Activated naive CD4-positive, alpha-beta T cell treated with anti-CD3 and anti-CD28 coated beads, Interleukin-2, amount 50 U/mL, for 72 hours (primary cell): ENCODE results near the gene SSMEM1. TPM values are rescaled to one million over a fixed set of nuclear protein-coding genes. Genes with fewer than 3 reads are reported as not detected.

Experiments used
- total RNA-seq, 2 donors: library from RNA; stranded (reverse); gene quantifications; one replicate each; pipeline ENCODE4 v1.2.3, GENCODE V29; 2022

The SSMEM1 gene
- total RNA-seq, 2 donors from 2014 or later = not detected

Other genes with a start within 250 kb of the SSMEM1 start
- gene ZC3HC1, start 156.5 kb upstream of the SSMEM1 start, total RNA-seq = 10 to 100 TPM; 29.3 to 33.2 TPM
- gene KLHDC10, start 137.3 kb upstream of the SSMEM1 start, total RNA-seq = 10 to 100 TPM; 11.5 to 14.9 TPM
- 10 to 100 TPM; 36.8 to 45.9 TPM for gene TMEM209, start 2.5 kb upstream of the SSMEM1 start, total RNA-seq
- under 1 TPM in 1 of 2 donors, not detected in 1; 0.23 TPM for gene CPA2, start 59.0 kb downstream of the SSMEM1 start, total RNA-seq
- not detected for gene CPA4, start 85.3 kb downstream of the SSMEM1 start, total RNA-seq
- gene CPA5, start 137.0 kb downstream of the SSMEM1 start, total RNA-seq = 1 to 10 TPM; 1.7 to 9.9 TPM
- gene CPA1, start 172.6 kb downstream of the SSMEM1 start, total RNA-seq = not detected
- 10 to 100 TPM; 12.6 to 15.1 TPM for gene CEP41, start 233.2 kb downstream of the SSMEM1 start, total RNA-seq